ENCODE data around the gene SMARCB1. TPM values are rescaled to one million over a fixed set of nuclear protein-coding genes. Genes with fewer than 3 reads are reported as not detected.

Gene SMARCB1
- total RNA-seq, 4 donors from 2014 or later = 31.5 to 53.4 (median 43.8) TPM

DNA sequence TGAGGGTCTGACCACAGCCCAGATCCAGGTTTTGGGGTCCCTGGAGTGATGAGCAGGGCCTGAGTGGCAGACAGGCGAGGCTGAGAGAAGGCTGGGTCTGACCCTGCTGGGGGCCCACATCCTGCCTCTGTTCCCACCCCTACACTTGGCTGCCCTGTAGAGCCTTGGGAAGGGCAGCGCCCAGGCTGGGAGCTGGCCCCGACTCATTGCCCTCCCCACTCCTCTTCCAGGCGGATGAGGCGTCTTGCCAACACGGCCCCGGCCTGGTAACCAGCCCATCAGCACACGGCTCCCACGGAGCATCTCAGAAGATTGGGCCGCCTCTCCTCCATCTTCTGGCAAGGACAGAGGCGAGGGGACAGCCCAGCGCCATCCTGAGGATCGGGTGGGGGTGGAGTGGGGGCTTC lies 47.1 kb downstream of the SMARCB1 start:
- no peaks in the 10 kb centered on the region for H3K27me3 ChIP-seq
- 67 to 78% methylated on average over 12 to 13 of the region's 13 CpGs for WGBS, 2 donors
- H3K36me3 ChIP-seq = peaks cover 0 to 78% (median 6%) of the 10 kb centered on the region in 3 donors
- no peak for DNase-seq (ENCODE audit: low spot score in 2 of 2)
- no peak overlapping the region for H3K4me3 ChIP-seq
- peaks cover 0 to 63% (median 15%) of the 10 kb centered on the region in 4 donors for H3K4me1 ChIP-seq
- H3K27ac ChIP-seq = peak overlapping the region in 1 of 4 donors; percentile 56
- H3K9me3 ChIP-seq = peaks cover 0 to 4% (median 0%) of the 10 kb centered on the region in 4 donors
- TF ChIP-seq CTCF (IDR thresholded peaks at IDR 0.05) (no peak), POLR2A (IDR thresholded peaks at IDR 0.05) (no peak), EP300 (IDR thresholded peaks at IDR 0.05) (no peak)

- WGBS, 2 donors = 82% methylated on average over 3 of the region's 3 CpGs
- Histone ChIP-seq H3K27me3 (no peaks in the 10 kb centered on the region), H3K27ac (peak overlapping the region in 2 of 4 donors; percentile 43 to 56), H3K9me3 (peaks cover 0 to 1% (median 0%) of the 10 kb centered on the region in 4 donors), H3K4me1 (peaks cover 0 to 68% (median 18%) of the 10 kb centered on the region in 4 donors), H3K36me3 (peaks cover 0 to 73% (median 6%) of the 10 kb centered on the region in 3 donors), H3K4me3 (no peak overlapping the region)
- TF ChIP-seq CTCF (IDR thresholded peaks at IDR 0.05) = no peak
- TF ChIP-seq POLR2A (IDR thresholded peaks at IDR 0.05) = no peak
- no peak for TF ChIP-seq EP300 (IDR thresholded peaks at IDR 0.05)
- no peak for DNase-seq (ENCODE audit: low spot score in 2 of 2)
Observed at GRCh38 chr22:23834406-23834792, 47.6 kb downstream of the SMARCB1 start.

GRCh38 chr22:23834793-23835483 lies 48.2 kb downstream of the SMARCB1 start:
- Histone ChIP-seq H3K4me1 (peaks cover 0 to 73% (median 22%) of the 10 kb centered on the region in 4 donors), H3K4me3 (no peak overlapping the region), H3K27me3 (no peaks in the 10 kb centered on the region), H3K36me3 (peaks cover 0 to 68% (median 6%) of the 10 kb centered on the region in 3 donors), H3K27ac (peak overlapping the region in 3 of 4 donors; percentile 26 to 56 (median 43)), H3K9me3 (no peaks in the 10 kb centered on the region)
- WGBS, 2 donors = 72 to 75% methylated on average over 5 to 10 of the region's 10 CpGs
- TF ChIP-seq POLR2A (IDR thresholded peaks at IDR 0.05) (no peak), EP300 (IDR thresholded peaks at IDR 0.05) (no peak), CTCF (IDR thresholded peaks at IDR 0.05) (no peak)
- DNase-seq (ENCODE audit: low spot score in 2 of 2) = no peak

DNA sequence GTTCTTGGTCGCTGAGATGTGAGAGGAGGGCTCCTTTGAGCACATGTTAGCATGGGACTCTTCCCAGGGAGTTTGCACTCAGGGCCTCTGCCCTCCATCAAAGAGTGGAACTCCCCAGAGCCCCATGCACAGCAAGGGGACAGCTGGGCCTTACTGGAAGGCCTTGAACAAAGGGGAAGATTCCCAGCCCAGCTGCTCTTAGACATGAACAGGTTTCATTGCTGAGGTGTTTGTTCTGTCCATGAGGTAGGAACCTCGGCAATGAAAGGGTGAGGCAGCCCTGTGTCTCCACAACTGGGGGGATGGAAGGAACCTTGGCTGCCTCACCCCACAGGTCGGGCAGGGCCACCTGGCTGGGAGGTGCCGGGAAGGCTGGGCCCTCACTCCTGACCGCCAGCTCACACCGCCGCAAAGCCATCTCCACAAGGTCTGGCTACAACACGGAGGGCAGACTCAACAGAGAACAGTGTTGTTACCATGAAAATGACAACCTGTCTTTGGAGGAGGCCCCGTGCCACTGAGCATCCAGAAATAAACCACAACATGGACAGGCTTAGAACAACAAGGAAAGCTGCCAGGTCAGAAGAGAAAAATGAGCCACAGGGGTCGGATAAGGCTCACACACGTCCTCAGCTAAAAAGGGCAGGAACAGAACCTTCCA lies 48.8 kb downstream of the SMARCB1 start:
- H3K4me1 ChIP-seq = peaks cover 0 to 73% (median 22%) of the 10 kb centered on the region in 4 donors
- H3K27ac ChIP-seq = peak overlapping the region in 3 of 4 donors; percentile 26 to 56 (median 43)
- no peaks in the 10 kb centered on the region for H3K9me3 ChIP-seq
- no peak for TF ChIP-seq CTCF (IDR thresholded peaks at IDR 0.05)
- no peak for TF ChIP-seq EP300 (IDR thresholded peaks at IDR 0.05)
- no peak for TF ChIP-seq POLR2A (IDR thresholded peaks at IDR 0.05)
- H3K36me3 ChIP-seq = peaks cover 0 to 65% (median 6%) of the 10 kb centered on the region in 3 donors
- H3K4me3 ChIP-seq = no peak overlapping the region
- WGBS, 2 donors = 65 to 68% methylated on average over 11 of the region's 11 CpGs
- H3K27me3 ChIP-seq = no peaks in the 10 kb centered on the region
- no peak for DNase-seq (ENCODE audit: low spot score in 2 of 2)

- 93 to 94% methylated on average over 4 to 5 of the region's 5 CpGs for WGBS, 2 donors
- Histone ChIP-seq H3K27me3 (no peaks in the 10 kb centered on the region), H3K9me3 (no peaks in the 10 kb centered on the region), H3K36me3 (peaks cover 0 to 59% (median 6%) of the 10 kb centered on the region in 3 donors), H3K27ac (peak overlapping the region in 2 of 4 donors; percentile 40 to 56), H3K4me3 (no peak overlapping the region), H3K4me1 (peaks cover 0 to 73% (median 22%) of the 10 kb centered on the region in 4 donors)
- TF ChIP-seq CTCF (IDR thresholded peaks at IDR 0.05) = no peak
- no peak for DNase-seq (ENCODE audit: low spot score in 2 of 2)
Observed at GRCh38 chr22:23836281-23836680, 49.5 kb downstream of the SMARCB1 start.

Measured in tibial nerve (tissue), 4 donors.